A549 (cell line): Measurements from ENCODE around the gene CLEC4M. TPM values are rescaled to one million over a fixed set of nuclear protein-coding genes. Genes with fewer than 3 reads are reported as not detected.

Experiments used
- ATAC-seq, 2 experiments: fragments of 200-7000 bp in 1 of 2; fragments of >200 bp in 1 of 2; cut with Nextera tagmentation in 1 of 2; cut with Tn5 transposase in 1 of 2; 3 replicates each; pipeline versions ENCODE4 v1.8.0 to v1.9.1; 2018 to 2020; ENCODE audit warnings: mild to moderate bottlenecking in 1 of 2, moderate library complexity in 1 of 2
- CTCF ChIA-PET: fragments of 300-600 bp; sonication (Branson Sonifier 250); formaldehyde crosslinking; extraction: SDS; loops from one replicate; lab custom pipeline; 2021; ENCODE audit warnings: antibody characterized with exemption, inconsistent platforms; lab: Yijun Ruan, JAX
- POLR2A ChIA-PET: fragments of 350-600 bp; formaldehyde crosslinking; extraction: SDS; loops from one replicate; lab custom pipeline; 2021; ENCODE audit warnings: antibody characterized with exemption, inconsistent platforms; lab: Yijun Ruan, JAX
- DNase-seq, 2 experiments: peaks; one replicate each; pipeline versions ENCODE4 v3.0.0 to v3.0.0-alpha.2; 2011 to 2016; ENCODE audit warnings: low read depth in 1 of 2, low spot score in 1 of 2
- FAIRE-seq: peaks from 2 replicates; lab custom pipeline; 2011; peaks lifted over from hg19 to GRCh38; lab: Jason Lieb, UNC
- H3K27ac ChIP-seq, 2 experiments: fragments of >200 bp; sonication (Bioruptor Twin); formaldehyde crosslinking; 3 replicates each; pipeline ENCODE4 v1.5.1; 2016 to 2017
- H3K4me1 ChIP-seq: fragments of >200 bp; sonication (Bioruptor Twin); formaldehyde crosslinking; 3 replicates; pipeline ENCODE4 v1.6.1; 2016
- H3K4me2 ChIP-seq: fragments of >200 bp; sonication (Bioruptor Twin); formaldehyde crosslinking; 3 replicates; pipeline ENCODE4 v1.6.1; 2016
- H3K4me3 ChIP-seq: fragments of >200 bp; sonication (Bioruptor Twin); formaldehyde crosslinking; 3 replicates; pipeline ENCODE4 v1.5.1; 2016
- H3K9me3 ChIP-seq: fragments of >200 bp; sonication (Bioruptor Twin); formaldehyde crosslinking; 3 replicates; pipeline ENCODE4 v1.6.1; 2016
- BCL3 ChIP-seq: fragments of >200 bp; sonication (Bioruptor Twin); formaldehyde crosslinking; IDR thresholded peaks from 3 replicates; pipeline ENCODE4 v1.6.1; 2016
- BHLHE40 ChIP-seq: IDR thresholded peaks from 2 replicates; pipeline ENCODE4 v1.6.1; 2012; ENCODE audit warnings: low read depth, low read length, inconsistent platforms
- CEBPB ChIP-seq, 2 experiments: fragments of >200 bp in 1 of 2; sonication (Bioruptor Twin) in 1 of 2; formaldehyde crosslinking in 1 of 2; IDR thresholded peaks; 2 replicates each; pipeline ENCODE4 v1.6.1; 2012 to 2016
- CHD2 ChIP-seq: fragments of 150-350 bp; IDR thresholded peaks from 2 replicates; pipeline ENCODE4 v1.6.1; 2014; ENCODE audit warnings: low read length; ENCODE audit not compliant: partially characterized antibody
- CHD4 ChIP-seq: fragments of 200-600 bp; sonication (generic); IDR thresholded peaks from 2 replicates; pipeline ENCODE4 v1.6.1; 2016; ENCODE audit warnings: antibody characterized with exemption, mild to moderate bottlenecking, borderline replicate concordance
- EP300 ChIP-seq, 2 experiments: fragments of >200 bp; sonication (Bioruptor Twin); formaldehyde crosslinking; IDR thresholded peaks; 2 replicates in 1 of 2; 3 replicates in 1 of 2; pipeline ENCODE4 v1.6.1; 2016 to 2017
- ESRRA ChIP-seq: fragments of 150-350 bp; IDR thresholded peaks from 2 replicates; pipeline ENCODE4 v1.6.1; 2014; ENCODE audit warnings: mild to moderate bottlenecking, low read length, borderline replicate concordance
- FOXS1 ChIP-seq: fragments of 250-450 bp; sonication (Bioruptor Pico); IDR thresholded peaks from 2 replicates; pipeline ENCODE4 v1.5.0; 2020; ENCODE audit warnings: mild to moderate bottlenecking, moderate library complexity
- HMGXB4 ChIP-seq: fragments of 250-450 bp; sonication (Bioruptor Pico); IDR thresholded peaks from 2 replicates; pipeline ENCODE4 v1.5.0; 2021; ENCODE audit warnings: mild to moderate bottlenecking, moderate library complexity, borderline replicate concordance
- HOXB13 ChIP-seq: fragments of 250-450 bp; sonication (Bioruptor Pico); IDR thresholded peaks from 2 replicates; pipeline ENCODE4 v1.5.0; 2020; ENCODE audit warnings: low read depth, mild to moderate bottlenecking, moderate library complexity
- JUN ChIP-seq, 2 experiments: fragments of >200 bp; sonication (Bioruptor Twin); formaldehyde crosslinking; IDR thresholded peaks; 2 replicates in 1 of 2; 3 replicates in 1 of 2; pipeline ENCODE4 v1.6.1; 2016 to 2017
- KDM1A ChIP-seq: fragments of 200-600 bp; sonication (generic); IDR thresholded peaks from 2 replicates; pipeline ENCODE4 v1.6.1; 2016; ENCODE audit warnings: low read depth, mild to moderate bottlenecking
- KDM5A ChIP-seq: fragments of 200-600 bp; sonication (generic); IDR thresholded peaks from 2 replicates; pipeline ENCODE4 v1.6.1; 2016; ENCODE audit warnings: antibody characterized with exemption, mild to moderate bottlenecking
- MAFK ChIP-seq: fragments of 450-650 bp; IDR thresholded peaks from 2 replicates; pipeline ENCODE4 v1.6.1; 2014; ENCODE audit not compliant: partially characterized antibody
- MYC ChIP-seq: IDR thresholded peaks from 2 replicates; pipeline ENCODE4 v1.6.1; 2012; ENCODE audit warnings: mild to moderate bottlenecking, inconsistent platforms, low read length, improper control_type of control experiment, borderline replicate concordance
- PBX3 ChIP-seq: IDR thresholded peaks from 2 replicates; pipeline ENCODE4 v1.6.1; 2012
- PHF8 ChIP-seq: fragments of 200-600 bp; sonication (generic); IDR thresholded peaks from 2 replicates; pipeline ENCODE4 v1.6.1; 2016; ENCODE audit warnings: low read depth, mild to moderate bottlenecking, antibody characterized with exemption, moderate library complexity, borderline replicate concordance
- RAD21 ChIP-seq, 2 experiments: fragments of >200 bp in 1 of 2; sonication (Bioruptor Twin) in 1 of 2; formaldehyde crosslinking in 1 of 2; IDR thresholded peaks in 1 of 2; conservative IDR thresholded peaks in 1 of 2; 2 replicates in 1 of 2; 3 replicates in 1 of 2; pipeline ENCODE4 v1.6.1; 2012 to 2018; ENCODE audit warnings: inconsistent platforms in 1 of 2
- RARB ChIP-seq: fragments of 250-450 bp; sonication (Bioruptor Pico); IDR thresholded peaks from 2 replicates; pipeline ENCODE4 v1.8.0; 2021; ENCODE audit warnings: mild to moderate bottlenecking, moderate library complexity
- RFX5 ChIP-seq: fragments of 450-650 bp; IDR thresholded peaks from 2 replicates; pipeline ENCODE4 v1.7.1; 2014; ENCODE audit warnings: antibody characterized with exemption, mild to moderate bottlenecking, moderate library complexity
- SMC3 ChIP-seq: fragments of >200 bp; sonication (Bioruptor Twin); formaldehyde crosslinking; IDR thresholded peaks from 3 replicates; pipeline ENCODE4 v1.6.1; 2018; ENCODE audit warnings: inconsistent platforms
- SREBF2 ChIP-seq: fragments of 450-650 bp; IDR thresholded peaks from 2 replicates; pipeline ENCODE4 v1.6.1; 2014; ENCODE audit warnings: mild to moderate bottlenecking, moderate library complexity
- ZC3H11A ChIP-seq: fragments of 450-650 bp; IDR thresholded peaks from 2 replicates; pipeline ENCODE4 v1.6.1; 2014; ENCODE audit warnings: antibody characterized with exemption, mild to moderate bottlenecking
- WGBS: methylation state at CpG from one replicate; pipeline ENCODE4 v1.1.6; 2017; ENCODE audit errors: missing lambda C conversion rate; 5-methylcytosine and 5-hydroxymethylcytosine counted together
- polyA plus RNA-seq, 4 experiments: library from polyadenylated mRNA; depleted of rRNA in 3 of 4; stranded (reverse); fragments of >200 nt; fragmentation: RNase III in 1 of 4; extraction: RNeasy Plus Mini Kit Qiagen cat#74134 plus additional on column Dnase treatment in 1 of 4; gene quantifications; 2 replicates in 3 of 4; 3 replicates in 1 of 4; pipeline ENCODE4 v1.2.3, GENCODE V29; 2011 to 2017
- TF ChIP-seq, protein P1 (sequence below): fragments of 200-600 bp; sonication (generic); IDR thresholded peaks from 2 replicates; pipeline ENCODE4 v1.6.1; 2016; ENCODE audit warnings: antibody characterized with exemption, mild to moderate bottlenecking, moderate library complexity

Gene CLEC4M
- polyA plus RNA-seq, 2 of the 4 experiments (the other 2 are of a cell fraction) = not detected

DNA sequence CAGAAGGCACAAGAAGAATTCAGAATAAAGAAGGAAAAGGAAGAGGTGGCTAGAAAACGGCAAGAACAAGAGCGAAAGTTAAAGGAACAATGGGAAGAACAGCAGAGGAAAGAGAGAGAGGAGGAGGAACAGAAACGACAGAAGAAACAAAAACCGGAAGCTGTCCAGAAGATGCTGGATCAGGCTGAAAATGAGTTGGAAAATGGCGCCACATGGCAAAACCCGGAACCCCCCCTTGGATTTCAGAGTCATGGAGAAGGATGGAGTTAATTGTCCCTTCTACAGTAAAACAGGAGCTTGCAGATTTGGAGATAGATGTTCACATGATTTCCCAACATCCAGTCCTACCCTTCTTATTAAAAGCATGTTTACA is 22.4 kb upstream of the CLEC4M start:
- TF ChIP-seq JUN (IDR thresholded peaks at IDR 0.05) = no peak
- no peak for TF ChIP-seq FOXS1 (CRISPR knock-in tag)
- no peak for TF ChIP-seq KDM5A
- no peak for TF ChIP-seq SMC3
- TF ChIP-seq, protein P1, sequence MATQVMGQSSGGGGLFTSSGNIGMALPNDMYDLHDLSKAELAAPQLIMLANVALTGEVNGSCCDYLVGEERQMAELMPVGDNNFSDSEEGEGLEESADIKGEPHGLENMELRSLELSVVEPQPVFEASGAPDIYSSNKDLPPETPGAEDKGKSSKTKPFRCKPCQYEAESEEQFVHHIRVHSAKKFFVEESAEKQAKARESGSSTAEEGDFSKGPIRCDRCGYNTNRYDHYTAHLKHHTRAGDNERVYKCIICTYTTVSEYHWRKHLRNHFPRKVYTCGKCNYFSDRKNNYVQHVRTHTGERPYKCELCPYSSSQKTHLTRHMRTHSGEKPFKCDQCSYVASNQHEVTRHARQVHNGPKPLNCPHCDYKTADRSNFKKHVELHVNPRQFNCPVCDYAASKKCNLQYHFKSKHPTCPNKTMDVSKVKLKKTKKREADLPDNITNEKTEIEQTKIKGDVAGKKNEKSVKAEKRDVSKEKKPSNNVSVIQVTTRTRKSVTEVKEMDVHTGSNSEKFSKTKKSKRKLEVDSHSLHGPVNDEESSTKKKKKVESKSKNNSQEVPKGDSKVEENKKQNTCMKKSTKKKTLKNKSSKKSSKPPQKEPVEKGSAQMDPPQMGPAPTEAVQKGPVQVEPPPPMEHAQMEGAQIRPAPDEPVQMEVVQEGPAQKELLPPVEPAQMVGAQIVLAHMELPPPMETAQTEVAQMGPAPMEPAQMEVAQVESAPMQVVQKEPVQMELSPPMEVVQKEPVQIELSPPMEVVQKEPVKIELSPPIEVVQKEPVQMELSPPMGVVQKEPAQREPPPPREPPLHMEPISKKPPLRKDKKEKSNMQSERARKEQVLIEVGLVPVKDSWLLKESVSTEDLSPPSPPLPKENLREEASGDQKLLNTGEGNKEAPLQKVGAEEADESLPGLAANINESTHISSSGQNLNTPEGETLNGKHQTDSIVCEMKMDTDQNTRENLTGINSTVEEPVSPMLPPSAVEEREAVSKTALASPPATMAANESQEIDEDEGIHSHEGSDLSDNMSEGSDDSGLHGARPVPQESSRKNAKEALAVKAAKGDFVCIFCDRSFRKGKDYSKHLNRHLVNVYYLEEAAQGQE = no peak
- TF ChIP-seq PHF8 = no peak
- no peak for TF ChIP-seq EP300 (IDR thresholded peaks at IDR 0.05)
- TF ChIP-seq HOXB13 (CRISPR knock-in tag) = no peak
- TF ChIP-seq CHD4 = no peak
- TF ChIP-seq MYC = no peak
- TF ChIP-seq BHLHE40 = no peak
- TF ChIP-seq CHD2 = no peak
- TF ChIP-seq ZC3H11A = no peak
- no peak for TF ChIP-seq BCL3
- no peak for TF ChIP-seq PBX3
- no peak for TF ChIP-seq MAFK
- TF ChIP-seq, all 56 proteins: peak for 0
- Histone ChIP-seq H3K4me1 (no peaks in the 10 kb centered on the region), H3K9me3 (no peaks in the 10 kb centered on the region), H3K4me2 (no peak overlapping the region), H3K4me3 (no peak overlapping the region), H3K27ac (no peak overlapping the region)
- ChIA-PET POLR2A (no interaction called here), CTCF (interaction anchor here (0.7 to 1.1 kb wide), 2 partner anchors 13 to 131 kb away, joined by 3 read pairs; no protein-coding TSS in a partner anchor)
- DNase-seq (no peak), FAIRE-seq (no peak), ATAC-seq (no peak)
- WGBS = 51% methylated on average over 6 of the region's 6 CpGs

DNA sequence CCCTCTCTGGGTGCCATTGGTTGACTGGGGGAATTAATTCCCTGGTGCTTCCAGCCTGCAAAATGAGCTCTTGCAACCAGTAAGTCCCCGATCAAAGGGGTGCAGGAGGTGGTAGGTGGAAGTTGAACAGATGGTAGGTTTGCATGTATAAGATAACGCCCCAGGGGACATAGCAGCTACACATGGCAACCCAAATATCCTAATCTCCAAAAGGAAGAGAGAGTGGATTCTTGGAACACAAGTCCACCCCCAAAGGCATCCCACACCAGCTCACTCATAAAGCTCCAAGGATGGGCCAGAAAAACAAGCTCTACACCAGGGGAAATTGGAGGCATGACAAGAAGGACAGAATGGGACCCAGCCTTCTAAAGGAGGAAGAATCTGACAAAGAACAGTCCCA is 20.5 kb upstream of the CLEC4M start:
- FAIRE-seq (no peak), DNase-seq (no peak)
- POLR2A ChIA-PET = no interaction called here

More for the DNA sequence above, 20.5 kb upstream of the CLEC4M start:
- Histone ChIP-seq H3K4me3 (no peak overlapping the region), H3K9me3 (no peaks in the 10 kb centered on the region)
- ATAC-seq = no peak
- 23% methylated on average over 2 of the region's 2 CpGs for WGBS
- no peak for TF ChIP-seq SREBF2
- TF ChIP-seq RFX5 = no peak
- TF ChIP-seq KDM1A = no peak
- TF ChIP-seq BHLHE40 = no peak
- TF ChIP-seq ESRRA = no peak
- no peak for TF ChIP-seq RAD21 (conservative IDR thresholded peaks at IDR 0.05 in 1 of 2, IDR thresholded peaks at IDR 0.05 in 1 of 2)
- no peak for TF ChIP-seq CEBPB (IDR thresholded peaks at IDR 0.05)
- no peak for TF ChIP-seq HMGXB4 (CRISPR knock-in tag)
- TF ChIP-seq ZC3H11A = no peak
- TF ChIP-seq RARB (CRISPR knock-in tag) = no peak
- TF ChIP-seq, all 56 proteins: peak for 0
- Histone ChIP-seq H3K4me2 (no peak overlapping the region), H3K4me1 (no peaks in the 10 kb centered on the region), H3K27ac (no peak overlapping the region)
- CTCF ChIA-PET = no interaction called here
